ENCODE data around the gene SALL3.

- no peak for TF ChIP-seq CTCF (IDR thresholded peaks at IDR 0.05)
- no peak for TF ChIP-seq EP300 (IDR thresholded peaks at IDR 0.05)
These were observed 1.3 kb downstream of the SALL3 start for GRCh38 chr18:78980777-78981380.

Data from ovary (tissue), 3 donors.